ENCODE results near the gene MISP. TPM values are rescaled to one million over a fixed set of nuclear protein-coding genes. Genes with fewer than 3 reads are reported as not detected.

The MISP gene
- total and polyA plus RNA-seq, 10 of the 15 experiments (the other 5 are each of a cell fraction or from before 2014, with no cell fraction given): not detected

DNA sequence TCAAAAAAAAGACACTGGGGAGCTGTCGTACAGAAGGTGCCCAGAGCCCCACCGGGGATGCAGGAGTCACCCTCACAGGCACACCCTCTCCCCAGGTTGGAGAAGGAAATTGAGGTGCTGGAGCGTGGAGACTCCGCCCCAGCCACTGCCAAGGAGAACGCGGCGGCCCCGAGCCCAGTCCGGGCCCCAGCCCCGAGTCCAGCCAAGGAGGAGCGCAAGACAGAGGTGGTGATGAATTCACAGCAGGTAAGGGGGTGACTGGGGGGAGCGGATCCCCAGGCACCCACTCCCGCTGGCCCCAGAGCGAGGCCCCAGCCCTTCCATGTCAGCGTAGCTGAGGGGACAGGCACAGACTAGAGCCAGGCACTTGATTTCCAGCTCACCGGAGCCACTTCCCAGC, 19.9 kb upstream of the MISP start:
- no TSS peak for BruUV-seq (replicated peaks)
- Histone ChIP-seq H3K9me3 (replicated peaks; ENCODE audit: control insufficient read depth, insufficient read depth, low read length) (no peaks in the 10 kb centered on the region), H3K27me3 (replicated peaks in 1 of 2; ENCODE audit: control insufficient read depth in 2 of 2, insufficient read depth in 2 of 2, low read length in 1 of 2) (no peaks in the 10 kb centered on the region), H3K4me3 (no peak overlapping the region), H3K36me3 (ENCODE audit: control insufficient read depth in 2 of 2, insufficient read depth in 2 of 2, low read length in 1 of 2) (no peaks in the 10 kb centered on the region), H4K20me1 (ENCODE audit: control insufficient read depth, insufficient read depth) (no peaks in the 10 kb centered on the region), H3K4me2 (ENCODE audit: control insufficient read depth, insufficient read depth) (no peak overlapping the region), H2AFZ (ENCODE audit: control insufficient read depth, low read depth, low read length) (no peak overlapping the region), H3K79me2 (ENCODE audit: control insufficient read depth, insufficient read depth, low read length) (no peaks in the 10 kb centered on the region), H3K9ac (ENCODE audit: control insufficient read depth, insufficient read depth, low read length) (no peak overlapping the region), H3K27ac (ENCODE audit: control insufficient read depth, insufficient read depth) (no peak overlapping the region), H3K4me1 (ENCODE audit: control insufficient read depth, insufficient read depth, low read length) (peaks cover 5% of the 10 kb centered on the region)
- ChIA-PET POLR2A (interaction anchor here (1.4 kb wide), 1 partner anchor 51 kb away, joined by 5 read pairs; no protein-coding TSS in a partner anchor), SMC1A (ENCODE audit: uncharacterized antibody, unreplicated experiment) (interaction anchor here (0.8 kb wide), 1 partner anchor 66 kb away, joined by 3 read pairs; no protein-coding TSS in a partner anchor), CTCF (interaction anchor here (0.6 to 1.9 kb wide), 2 partner anchors 30 to 68 kb away, joined by 4 to 5 read pairs; partner anchors contain the start of gene RNF126), RAD21 (ENCODE audit: unreplicated experiment) (no interaction called here)
- TF ChIP-seq MTA3 (IDR thresholded peaks at IDR 0.05; ENCODE audit: borderline replicate concordance, low read length): no peak
- TF ChIP-seq, protein P1, sequence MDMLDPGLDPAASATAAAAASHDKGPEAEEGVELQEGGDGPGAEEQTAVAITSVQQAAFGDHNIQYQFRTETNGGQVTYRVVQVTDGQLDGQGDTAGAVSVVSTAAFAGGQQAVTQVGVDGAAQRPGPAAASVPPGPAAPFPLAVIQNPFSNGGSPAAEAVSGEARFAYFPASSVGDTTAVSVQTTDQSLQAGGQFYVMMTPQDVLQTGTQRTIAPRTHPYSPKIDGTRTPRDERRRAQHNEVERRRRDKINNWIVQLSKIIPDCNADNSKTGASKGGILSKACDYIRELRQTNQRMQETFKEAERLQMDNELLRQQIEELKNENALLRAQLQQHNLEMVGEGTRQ (IDR thresholded peaks at IDR 0.05; ENCODE audit: borderline replicate concordance, low read depth, low read length): no peak
- TF ChIP-seq TARDBP (IDR thresholded peaks at IDR 0.05; ENCODE audit: borderline replicate concordance): no peak
- no peak for TF ChIP-seq STAT3 (IDR thresholded peaks at IDR 0.05; ENCODE audit: low read depth, low read length)
- no peak for TF ChIP-seq SREBF1 (IDR thresholded peaks at IDR 0.05; ENCODE audit: low read length)
- TF ChIP-seq SMAD5 (IDR thresholded peaks at IDR 0.05; ENCODE audit: low read depth): no peak
- TF ChIP-seq, protein P2, sequence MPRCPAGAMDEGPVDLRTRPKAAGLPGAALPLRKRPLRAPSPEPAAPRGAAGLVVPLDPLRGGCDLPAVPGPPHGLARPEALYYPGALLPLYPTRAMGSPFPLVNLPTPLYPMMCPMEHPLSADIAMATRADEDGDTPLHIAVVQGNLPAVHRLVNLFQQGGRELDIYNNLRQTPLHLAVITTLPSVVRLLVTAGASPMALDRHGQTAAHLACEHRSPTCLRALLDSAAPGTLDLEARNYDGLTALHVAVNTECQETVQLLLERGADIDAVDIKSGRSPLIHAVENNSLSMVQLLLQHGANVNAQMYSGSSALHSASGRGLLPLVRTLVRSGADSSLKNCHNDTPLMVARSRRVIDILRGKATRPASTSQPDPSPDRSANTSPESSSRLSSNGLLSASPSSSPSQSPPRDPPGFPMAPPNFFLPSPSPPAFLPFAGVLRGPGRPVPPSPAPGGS (IDR thresholded peaks at IDR 0.05; ENCODE audit: borderline replicate concordance, insufficient read depth, low read depth, low read length, poor library complexity, severe bottlenecking): no peak
- no peak for TF ChIP-seq SMAD1 (IDR thresholded peaks at IDR 0.05; ENCODE audit: low read depth, partially characterized antibody)
- TF ChIP-seq, protein P3, sequence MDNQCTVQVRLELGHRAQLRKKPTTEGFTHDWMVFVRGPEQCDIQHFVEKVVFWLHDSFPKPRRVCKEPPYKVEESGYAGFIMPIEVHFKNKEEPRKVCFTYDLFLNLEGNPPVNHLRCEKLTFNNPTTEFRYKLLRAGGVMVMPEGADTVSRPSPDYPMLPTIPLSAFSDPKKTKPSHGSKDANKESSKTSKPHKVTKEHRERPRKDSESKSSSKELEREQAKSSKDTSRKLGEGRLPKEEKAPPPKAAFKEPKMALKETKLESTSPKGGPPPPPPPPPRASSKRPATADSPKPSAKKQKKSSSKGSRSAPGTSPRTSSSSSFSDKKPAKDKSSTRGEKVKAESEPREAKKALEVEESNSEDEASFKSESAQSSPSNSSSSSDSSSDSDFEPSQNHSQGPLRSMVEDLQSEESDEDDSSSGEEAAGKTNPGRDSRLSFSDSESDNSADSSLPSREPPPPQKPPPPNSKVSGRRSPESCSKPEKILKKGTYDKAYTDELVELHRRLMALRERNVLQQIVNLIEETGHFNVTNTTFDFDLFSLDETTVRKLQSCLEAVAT (IDR thresholded peaks at IDR 0.05): no peak
- TF ChIP-seq SP1 (IDR thresholded peaks at IDR 0.05; ENCODE audit: low read depth, low read length): no peak
- no peak for TF ChIP-seq ZBED1 (IDR thresholded peaks at IDR 0.05; ENCODE audit: borderline replicate concordance)
- no peak for TF ChIP-seq ZSCAN29 (IDR thresholded peaks at IDR 0.05)
- TF ChIP-seq, protein P4, sequence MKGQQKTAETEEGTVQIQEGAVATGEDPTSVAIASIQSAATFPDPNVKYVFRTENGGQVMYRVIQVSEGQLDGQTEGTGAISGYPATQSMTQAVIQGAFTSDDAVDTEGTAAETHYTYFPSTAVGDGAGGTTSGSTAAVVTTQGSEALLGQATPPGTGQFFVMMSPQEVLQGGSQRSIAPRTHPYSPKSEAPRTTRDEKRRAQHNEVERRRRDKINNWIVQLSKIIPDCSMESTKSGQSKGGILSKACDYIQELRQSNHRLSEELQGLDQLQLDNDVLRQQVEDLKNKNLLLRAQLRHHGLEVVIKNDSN (IDR thresholded peaks at IDR 0.05; ENCODE audit: borderline replicate concordance, extremely low read length, insufficient read depth, low read depth, low read length): no peak
- TF ChIP-seq BRCA1 (IDR thresholded peaks at IDR 0.05; ENCODE audit: low read depth, low read length): no peak
- no peak for TF ChIP-seq SPI1 (IDR thresholded peaks at IDR 0.05; ENCODE audit: borderline replicate concordance, insufficient read depth, low read depth, low read length)
- no peak for TF ChIP-seq SIN3A (IDR thresholded peaks at IDR 0.05; ENCODE audit: low read depth, low read length)
- TF ChIP-seq HDGF (IDR thresholded peaks at IDR 0.05): no peak
- TF ChIP-seq BCL11A (IDR thresholded peaks at IDR 0.05; ENCODE audit: low read depth, low read length): no peak
- TF ChIP-seq TCF12 (IDR thresholded peaks at IDR 0.05; ENCODE audit: low read depth, low read length): no peak
- ATAC-seq (no peak), DNase-seq (ENCODE audit: low read depth, low spot score) (no peak), FAIRE-seq (no peak)
- intact Hi-C loops (cut with micrococcal nuclease; ENCODE audit: unreplicated experiment): loop anchor here (5.0 kb wide), 1 partner anchor 144 kb away; the partner anchor contains the start of gene HCN2
- WGBS (ENCODE audit: insufficient coverage, insufficient replicate concordance, low lambda C conversion rate, missing lambda C conversion rate): 84% methylated on average over 15 of the region's 16 CpGs
- in situ Hi-C loops (cut with MboI): loop anchor here (5.0 kb wide), 2 partner anchors 64 to 144 kb away; partner anchors contain the start of gene HCN2

Data from GM12878 (cell line).